Stimulated activated CD8-positive, alpha-beta memory T cell treated with anti-CD3 and anti-CD28 coated beads, Interleukin-15, amount 100 ng/mL, for 48 hours (primary cell): ENCODE data around the gene TTC28.
"Not testable (repeated sequence)": the region's sequence is repeated elsewhere in the genome, so short reads cannot be mapped to it uniquely, and the experiment has no call there.

Source experiments
- DNase-seq, 2 donors: peaks; one replicate each; pipeline ENCODE4 v3.0.0-alpha.2; 2020; ENCODE audit warnings: low read depth in 2 of 2

TTC28 gene

DNA sequence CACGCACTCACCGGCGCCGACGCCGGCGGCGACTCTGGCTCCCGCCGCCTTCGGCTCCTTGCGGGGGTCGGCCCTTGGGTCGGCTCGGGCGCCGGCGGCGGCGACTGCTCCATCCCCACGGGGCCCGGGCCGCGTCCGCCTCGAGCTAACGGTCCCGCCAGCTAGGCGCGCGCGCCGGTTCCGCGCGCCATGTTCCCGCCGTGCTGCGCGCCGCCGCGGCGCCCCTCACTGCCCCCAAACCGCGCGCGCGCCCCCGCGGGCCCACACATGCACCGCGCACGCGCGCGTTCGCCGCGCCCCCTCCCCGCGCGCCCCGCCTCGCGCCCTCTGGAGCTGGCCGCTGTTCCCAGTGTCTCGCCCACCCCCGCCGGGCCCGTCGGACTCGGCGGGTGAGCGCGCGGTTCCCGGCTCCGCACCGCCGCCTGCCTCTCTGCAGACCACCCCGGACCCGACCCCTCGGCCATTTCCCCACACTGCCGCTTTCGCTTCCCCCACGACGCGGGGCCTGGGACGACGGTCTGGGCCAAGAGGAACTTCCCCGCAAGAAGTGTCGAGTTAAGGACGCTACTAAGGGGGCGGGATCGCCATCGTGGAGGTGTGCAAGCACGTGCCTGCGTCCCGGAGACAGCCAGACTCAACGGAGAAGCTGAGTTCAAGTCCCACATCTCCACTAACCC is at the start of gene TTC28:
TSS of gene TTC28 (minus strand) at position 230 of the 677 bp plus-strand sequence. CDS start at position 113, 117 bp downstream.
- peak in 1 of 2 donors; percentile 13 for DNase-seq

DNA sequence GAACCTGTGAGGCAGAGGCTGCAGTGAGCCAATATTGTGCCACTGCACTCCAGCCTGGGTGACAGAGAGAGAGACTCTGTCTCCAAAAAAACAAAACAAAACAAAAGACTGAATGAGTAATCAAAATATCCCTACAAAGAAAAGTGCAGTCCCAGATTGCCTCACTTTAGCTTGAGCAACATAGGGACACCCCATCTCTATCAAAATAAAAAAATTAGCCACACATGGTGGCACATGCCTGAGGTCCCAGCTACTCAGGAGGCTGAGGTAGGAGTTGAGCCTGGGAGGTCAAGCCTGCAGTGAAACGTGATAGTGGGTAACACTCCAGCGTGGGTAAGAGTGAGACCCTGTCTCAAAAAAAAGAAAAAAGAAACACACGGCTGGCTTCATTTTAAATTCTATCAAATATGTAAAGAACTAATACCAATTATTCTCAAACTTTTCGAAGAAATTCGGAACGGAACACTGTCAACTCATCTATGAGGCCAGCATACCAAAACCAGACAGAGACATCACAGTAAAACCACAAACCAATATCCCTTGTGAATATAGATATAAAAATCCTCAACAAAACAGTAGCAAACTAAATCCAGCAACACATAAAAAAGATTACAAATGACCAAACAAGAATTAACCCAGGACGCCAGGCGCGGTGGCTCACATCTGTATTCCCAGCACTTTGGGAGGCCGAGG is 49.1 kb upstream of the TTC28 start:
- DNase-seq, result no peak

DNA sequence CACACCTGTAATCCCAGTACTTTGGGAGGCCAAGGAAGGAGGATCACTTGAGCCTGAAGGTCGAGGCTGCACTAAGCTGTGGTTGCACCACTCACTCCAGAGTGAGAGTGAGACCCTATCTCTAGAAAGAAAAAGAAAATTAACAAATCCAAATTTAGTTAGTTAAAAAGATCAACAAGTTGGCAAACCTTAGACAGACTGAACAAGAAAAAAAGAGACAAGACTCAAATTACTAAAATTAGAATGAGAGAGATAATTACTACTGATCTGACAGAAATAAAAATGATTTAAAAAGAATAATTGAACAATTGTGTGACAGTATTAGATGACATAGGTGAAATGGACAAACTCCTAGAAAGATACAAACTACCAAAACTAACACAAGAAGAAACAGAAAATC is 48.4 kb upstream of the TTC28 start:
- DNase-seq, result no peak

DNA sequence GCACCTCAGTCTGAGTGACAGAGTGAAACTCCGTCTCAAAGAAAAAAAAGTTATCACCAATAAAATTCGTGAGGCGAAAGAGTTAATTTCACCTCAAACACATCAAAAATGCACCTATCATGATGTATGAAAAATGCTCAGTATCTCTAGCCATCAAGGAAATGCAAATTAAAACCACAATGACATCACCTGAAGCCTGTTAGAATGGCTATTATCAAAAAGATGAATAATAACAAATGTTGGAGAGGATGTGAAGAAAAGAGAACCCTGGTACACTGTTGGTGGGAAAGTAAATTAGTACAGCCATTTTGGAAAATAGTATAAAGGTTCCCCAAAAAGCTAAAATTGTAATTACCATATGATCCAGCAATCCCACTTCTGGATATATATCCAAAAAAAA is 38.4 kb upstream of the TTC28 start:
- DNase-seq, result no peak

DNA sequence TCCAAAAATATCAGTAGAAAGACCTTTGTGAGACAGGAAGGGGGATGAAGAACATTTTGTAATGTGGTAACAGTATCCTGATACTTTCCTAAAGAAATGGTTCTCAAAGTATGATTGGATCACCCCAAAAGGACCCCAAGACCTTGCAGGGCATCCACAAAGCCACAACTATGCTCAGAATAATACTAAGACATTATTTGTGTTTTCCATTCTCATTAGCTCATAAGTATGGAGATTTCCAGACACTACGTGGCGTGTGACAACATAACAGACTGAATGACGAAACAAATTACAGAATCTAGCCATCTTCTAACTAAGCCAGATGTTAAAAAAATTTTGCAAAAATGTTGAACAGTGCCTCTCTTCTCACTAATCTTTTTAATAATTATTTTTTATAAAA is 37.0 kb upstream of the TTC28 start:
- DNase-seq, result no peak

DNA sequence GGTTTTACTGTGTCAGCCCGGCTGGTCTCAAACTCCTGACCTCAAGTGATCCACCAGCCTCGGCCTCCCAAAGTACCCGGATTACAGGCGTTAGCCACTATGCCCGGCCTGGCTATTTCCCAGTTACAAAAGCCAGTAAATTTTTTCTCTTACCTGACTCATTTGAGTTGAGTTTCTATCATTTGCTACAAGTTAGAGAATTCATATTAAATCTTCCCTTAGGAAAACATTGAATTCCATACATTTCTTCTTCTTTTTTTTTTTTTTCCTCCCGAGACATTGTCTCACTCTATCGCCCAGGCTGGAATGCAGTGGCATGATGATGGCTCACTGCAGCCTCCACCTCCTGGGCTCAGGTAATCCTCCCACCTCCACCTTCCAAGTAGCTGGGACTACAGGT is 36.0 kb upstream of the TTC28 start:
- DNase-seq, result no peak

DNA sequence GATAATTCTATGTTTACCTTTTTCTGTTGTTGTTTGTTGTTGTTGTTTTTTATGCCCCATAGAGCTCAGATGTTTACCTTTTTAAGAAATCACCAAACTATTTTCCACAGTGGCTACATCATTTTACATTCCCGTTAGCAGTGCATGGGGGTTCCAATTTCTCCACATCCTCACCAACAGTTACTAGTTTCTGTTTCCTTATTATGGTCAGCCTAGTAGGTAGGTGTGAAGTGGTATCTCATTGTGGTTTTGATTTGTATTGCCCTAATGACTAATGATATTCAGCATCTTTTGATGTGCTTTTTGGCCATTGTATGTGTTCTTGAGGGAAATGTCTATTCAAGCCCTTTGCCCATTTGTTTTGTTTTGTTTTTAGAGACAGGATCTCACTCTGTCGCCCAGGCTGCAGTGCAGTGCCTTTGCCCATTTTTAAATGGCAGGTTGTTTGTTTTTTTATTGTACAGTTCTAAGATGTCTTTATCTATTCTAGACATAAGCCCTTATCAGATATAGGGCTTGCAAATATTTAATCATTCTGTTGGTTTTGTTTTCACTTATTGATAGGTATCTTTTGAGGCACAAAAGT is 34.5 kb upstream of the TTC28 start:
- DNase-seq, result no peak

DNA sequence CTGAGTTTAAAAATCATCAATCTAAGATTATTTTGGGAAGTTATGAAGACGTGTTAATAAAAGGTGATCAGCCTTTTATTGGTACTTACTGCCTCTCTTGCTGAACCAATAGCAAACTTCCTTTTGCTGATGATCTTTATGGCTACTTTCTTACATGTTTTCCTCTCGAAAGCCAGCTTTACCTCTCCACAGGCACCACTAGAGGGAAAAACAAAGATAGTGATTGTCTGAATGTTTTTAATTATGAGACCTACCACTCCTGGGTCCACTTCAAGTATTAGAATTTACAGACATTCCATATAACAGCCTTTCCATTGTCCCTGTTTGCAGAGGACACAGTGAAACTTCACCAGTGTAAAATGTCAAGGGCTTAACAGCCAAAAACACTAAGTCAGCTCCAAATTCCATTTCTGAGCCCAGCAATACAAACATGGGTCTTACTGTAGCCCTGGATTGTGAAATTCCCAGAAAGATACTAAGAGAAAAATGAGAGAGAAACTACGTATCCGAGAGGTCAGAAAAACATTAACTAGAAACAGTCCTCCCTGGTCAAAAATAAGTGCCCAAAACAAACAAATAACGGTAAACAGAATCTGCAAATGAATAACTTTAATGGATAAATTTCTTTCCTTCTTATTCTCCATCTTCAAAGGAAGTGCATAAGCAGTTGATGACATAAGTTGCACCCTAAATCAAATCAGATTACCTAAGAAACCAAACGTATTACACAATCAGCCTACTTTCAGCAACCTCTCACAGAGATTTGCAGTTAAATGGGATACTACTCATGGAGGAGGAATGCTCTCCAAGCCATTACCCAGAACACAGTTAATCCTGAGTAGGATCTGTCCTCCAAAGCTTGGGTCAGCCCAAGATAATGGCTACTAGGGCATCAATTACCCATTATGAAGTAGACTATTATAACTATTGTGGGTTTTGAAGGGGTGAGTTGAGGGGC is 32.5 kb upstream of the TTC28 start:
- no peak for DNase-seq

DNA sequence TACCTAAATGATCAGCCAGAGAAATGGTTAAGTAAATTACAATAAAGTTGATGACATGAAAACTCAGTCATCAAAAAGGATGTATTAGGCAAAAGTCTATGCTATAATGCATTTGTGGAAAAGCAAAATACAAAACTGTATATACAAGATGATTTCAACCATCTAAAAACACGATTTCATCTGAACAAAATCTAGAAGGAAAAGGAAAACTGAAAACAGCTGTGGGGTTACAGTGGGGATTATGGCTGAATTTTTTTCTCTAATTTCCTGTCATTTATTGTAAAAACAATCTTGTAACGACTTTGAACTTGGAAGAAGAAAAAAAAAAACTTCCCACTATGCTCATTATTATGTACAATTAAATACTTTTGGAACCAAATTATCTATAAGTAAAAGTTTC is 31.7 kb upstream of the TTC28 start:
- DNase-seq, result no peak

DNA sequence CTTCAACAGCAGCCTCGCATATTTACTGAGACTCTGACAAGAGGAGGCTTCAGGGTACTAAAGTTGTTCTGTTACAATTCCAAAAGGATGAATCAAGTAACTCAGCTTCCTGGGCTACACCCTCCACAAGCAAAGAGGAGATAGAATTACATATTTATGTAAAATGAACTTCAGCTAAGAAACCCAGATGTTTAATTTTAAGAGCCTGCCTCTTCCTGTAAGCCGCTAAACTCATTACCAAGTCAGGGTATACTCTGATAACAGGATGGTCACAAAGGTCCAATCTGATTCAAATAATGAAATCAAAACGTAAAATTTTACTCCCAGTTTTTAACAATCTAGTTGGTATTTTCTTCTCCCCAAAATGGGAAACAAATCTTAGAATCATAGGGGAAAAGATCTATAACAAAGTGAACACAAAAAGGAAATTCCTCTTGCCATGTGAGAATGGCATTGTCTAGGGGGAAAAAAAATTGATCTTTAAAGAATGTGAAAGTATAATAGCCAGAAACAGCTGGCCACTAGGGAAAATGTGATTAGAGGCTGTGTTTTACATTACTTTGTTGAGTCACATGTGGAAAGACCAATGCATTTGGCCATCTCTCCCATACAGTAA is 31.0 kb upstream of the TTC28 start:
- no peak for DNase-seq

DNA sequence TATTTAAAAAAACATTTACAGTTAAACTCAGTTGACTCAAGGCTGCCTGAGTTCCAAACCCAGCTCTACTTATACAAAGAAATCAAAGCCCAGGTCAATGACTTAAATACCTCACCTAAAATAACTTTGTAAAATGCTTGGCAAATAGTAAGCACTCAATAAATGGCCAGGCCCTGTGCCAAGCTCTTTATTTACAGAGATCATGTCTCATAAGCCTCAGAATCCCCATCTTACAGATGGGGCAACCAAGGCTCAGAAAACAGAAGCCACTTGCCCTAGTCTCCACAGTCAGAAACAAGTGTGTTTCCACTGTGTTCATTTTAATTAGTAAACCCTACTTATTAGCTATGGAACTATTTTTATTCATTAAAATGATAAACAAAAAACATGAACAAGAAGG is 30.5 kb upstream of the TTC28 start:
- DNase-seq, result no peak

DNA sequence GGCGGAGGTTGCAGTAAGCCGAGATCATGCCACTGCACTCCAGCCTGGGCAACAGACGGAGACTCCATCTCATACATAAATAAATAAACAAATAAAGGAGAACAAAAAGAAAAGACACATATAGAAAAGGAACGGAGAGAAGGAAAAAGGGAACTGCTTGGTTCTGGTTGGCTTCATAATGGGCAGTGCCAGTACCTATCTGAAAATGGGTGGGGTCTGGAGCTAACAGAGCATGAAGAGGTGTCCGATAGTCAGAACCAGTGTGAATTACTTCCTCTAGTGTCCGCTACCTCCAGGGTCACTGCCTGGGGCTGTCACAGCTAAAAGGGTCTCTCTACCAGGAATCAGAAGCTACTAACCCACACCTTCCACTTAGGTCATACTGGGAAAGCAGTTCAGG is 27.2 kb upstream of the TTC28 start:
- no peak for DNase-seq

DNA sequence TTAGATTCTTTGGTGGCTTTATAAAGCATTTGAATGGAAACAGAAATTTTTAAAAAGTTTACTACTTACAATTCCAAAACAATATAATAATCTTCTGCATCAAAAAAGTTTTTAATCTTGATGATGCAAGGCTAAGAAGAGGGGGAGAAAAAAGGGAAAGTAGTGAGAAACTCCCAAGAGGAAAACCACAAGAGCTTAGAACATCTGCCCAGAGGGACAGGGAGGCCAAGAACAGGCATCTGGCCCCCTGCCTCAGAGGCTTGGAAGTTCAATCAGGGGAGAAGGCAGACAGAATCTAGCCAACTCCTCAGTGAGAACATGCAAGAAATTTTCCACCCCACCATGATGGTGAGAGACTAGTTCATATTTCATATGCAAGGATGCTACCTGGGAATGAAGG is 23.8 kb upstream of the TTC28 start:
- no peak for DNase-seq

DNA sequence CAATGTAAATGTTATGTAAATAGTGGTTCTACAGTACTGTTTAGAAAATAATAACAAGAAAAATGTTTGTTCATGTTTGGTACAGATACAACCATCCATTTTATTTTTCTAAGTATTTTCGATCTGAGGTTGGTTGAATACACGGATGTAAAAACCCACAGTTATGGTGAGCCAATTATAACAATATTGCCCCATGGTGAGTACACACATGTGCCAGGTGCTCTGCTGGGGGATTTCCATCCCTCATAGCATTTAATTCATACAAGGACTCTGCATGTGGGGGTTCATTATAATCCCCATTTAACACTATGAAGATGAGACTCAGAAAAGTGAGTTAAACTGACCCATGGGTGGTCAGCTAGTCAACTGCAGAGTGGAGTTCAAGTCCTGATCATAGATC is 23.3 kb upstream of the TTC28 start:
- no peak for DNase-seq

DNA sequence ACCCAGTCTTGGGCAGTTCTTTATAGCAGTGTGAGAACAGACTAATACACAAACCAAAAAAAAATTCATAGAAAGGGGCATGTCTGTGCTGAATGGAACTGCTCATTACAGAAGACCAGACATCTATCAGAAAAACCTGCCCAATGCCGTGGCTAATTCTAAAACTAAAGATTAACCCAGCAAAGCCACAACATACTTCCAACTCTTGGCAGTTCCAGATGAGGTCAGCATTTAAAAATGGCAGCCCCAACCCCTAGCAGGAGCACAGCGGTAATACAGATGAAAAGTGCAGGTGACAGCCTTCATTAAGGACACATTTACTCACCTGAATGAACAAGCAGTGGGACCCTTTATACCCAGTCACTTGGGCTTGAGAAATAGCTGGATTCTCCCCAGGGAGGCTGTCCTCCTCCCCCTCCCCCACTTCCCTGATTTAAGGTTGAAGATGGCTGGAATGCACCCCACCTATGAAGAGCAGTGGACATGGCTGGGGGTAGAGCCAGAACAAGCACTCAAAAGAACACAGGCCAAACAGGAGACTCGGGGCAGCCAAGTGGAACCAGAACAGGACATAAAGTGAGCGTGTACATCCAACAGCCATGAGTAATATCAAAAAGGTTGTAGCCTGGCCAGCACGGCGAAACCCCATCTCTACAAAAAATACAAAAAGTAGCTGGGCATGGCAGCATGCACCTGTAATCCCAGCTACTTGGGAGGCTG is 13.6 kb upstream of the TTC28 start:
- DNase-seq, result not testable (repeated sequence)

DNA sequence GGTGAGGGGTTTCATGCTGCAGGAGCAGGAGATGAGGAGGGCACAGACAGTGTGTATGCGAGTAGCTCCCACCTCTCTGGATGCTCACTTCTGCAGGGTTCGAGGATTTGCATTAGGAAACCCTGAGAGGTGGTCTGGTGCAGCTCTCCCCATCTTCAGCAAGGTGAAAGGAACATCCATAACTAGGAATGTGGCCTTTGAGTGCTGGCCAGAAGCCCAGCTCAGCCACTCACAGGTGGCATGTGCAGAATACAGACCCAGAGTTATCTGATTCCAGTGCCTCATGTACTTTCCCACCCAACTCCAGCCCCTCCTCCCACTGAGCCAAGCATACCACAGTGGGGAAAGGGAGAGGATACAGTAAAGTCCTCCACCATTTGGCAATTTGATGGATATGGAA is 10.2 kb upstream of the TTC28 start:
- not testable (repeated sequence) for DNase-seq

DNA sequence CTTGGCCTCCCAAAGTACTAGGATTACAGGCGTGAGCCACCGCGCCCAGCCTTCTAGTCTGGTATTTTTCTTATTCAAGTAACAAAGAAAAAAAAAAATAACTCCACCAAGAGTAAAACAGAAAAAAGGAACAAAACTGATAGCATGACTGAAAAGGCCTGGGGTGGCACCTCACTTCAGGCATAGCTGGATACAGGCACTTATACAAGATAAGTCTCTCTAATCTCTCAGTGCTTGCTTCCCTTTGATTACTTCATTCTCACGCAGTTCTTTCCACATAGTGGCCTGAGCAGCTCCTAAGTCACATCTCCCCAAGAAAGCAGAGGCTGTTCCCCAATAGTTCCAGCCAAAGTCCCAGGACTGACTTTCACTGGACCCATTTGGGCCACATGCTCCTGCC is 3.3 kb upstream of the TTC28 start:
- not testable (repeated sequence) for DNase-seq

DNA sequence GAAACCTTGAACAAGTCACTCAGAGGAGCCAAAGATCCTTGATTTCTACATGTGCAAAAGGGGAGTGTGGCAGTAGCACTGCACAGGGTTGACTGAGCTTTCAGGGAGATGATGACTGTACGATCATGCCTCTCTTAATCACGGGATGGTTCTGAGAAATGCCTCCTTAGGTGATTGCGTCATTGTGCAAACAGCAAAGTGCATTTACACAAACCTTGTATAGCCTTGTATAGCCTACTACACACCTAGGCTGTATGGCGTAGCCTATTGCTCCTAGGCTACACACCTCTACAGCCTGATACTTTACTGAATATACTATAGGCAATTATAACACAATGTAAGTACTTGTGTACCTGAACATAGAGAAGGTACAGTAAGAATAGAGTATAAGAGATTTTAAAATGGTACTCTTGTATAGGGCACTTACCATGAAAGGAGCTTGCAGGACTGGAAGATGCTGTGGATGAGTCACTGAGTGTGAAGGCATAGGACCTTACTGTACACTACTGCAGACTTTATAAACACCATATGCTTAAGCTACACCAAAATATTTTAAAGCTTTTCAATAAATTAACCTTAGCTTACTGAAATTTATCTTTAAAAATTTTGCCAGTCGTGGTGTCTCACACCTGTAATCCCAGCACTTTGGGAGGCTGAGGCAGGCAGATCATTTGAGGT is 1.3 kb upstream of the TTC28 start:
- DNase-seq, result not testable (repeated sequence)

DNA sequence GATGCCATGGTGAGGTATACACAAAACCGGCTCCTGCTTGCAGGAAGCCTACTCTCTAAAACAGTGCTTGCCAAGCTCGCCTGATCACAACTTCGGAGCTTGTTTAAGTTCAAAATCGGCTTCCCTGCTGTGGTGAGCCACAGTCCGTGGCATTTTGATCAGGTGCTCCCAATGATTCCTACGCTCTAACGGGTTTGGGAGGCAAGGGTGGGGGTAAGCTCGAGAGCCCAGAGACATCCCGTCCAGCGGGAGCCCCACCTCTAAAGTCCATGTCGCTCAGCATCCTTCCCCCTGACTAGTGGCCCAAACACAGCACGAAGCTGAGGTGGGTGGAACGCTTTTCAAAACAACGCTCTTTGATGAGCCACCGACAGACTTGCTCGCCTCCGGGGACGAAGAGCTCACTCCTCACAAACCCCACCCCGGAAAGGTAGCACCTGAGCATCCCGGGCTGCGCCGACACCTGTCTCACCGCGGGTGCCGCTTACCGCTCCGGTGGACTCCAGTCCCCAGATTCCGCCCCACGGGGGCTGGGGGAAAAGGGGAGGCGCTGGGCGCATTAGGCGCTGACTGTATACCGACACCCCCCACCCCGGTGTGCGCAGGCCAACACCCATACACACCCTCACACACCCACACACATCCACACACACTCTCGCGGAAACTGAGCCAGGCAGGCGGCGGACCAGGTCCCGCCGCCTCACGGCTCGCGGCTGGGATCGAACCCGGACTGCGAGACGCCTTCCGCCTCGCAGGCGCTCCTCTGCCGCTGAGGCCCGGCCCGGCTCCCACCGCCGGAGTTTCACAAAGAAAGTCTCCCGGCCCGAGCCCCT is 646 bp downstream of the TTC28 start:
- peak in 1 of 2 donors; percentile 4 for DNase-seq
